Measurements from ENCODE around the gene P3H1.
A peak's percentile ranks its signal among the peaks of the same experiment; 100 is the strongest.
"Not testable (repeated sequence)": the region's sequence is repeated elsewhere in the genome, so short reads cannot be mapped to it uniquely, and the experiment has no call there.

The P3H1 gene, protein sequence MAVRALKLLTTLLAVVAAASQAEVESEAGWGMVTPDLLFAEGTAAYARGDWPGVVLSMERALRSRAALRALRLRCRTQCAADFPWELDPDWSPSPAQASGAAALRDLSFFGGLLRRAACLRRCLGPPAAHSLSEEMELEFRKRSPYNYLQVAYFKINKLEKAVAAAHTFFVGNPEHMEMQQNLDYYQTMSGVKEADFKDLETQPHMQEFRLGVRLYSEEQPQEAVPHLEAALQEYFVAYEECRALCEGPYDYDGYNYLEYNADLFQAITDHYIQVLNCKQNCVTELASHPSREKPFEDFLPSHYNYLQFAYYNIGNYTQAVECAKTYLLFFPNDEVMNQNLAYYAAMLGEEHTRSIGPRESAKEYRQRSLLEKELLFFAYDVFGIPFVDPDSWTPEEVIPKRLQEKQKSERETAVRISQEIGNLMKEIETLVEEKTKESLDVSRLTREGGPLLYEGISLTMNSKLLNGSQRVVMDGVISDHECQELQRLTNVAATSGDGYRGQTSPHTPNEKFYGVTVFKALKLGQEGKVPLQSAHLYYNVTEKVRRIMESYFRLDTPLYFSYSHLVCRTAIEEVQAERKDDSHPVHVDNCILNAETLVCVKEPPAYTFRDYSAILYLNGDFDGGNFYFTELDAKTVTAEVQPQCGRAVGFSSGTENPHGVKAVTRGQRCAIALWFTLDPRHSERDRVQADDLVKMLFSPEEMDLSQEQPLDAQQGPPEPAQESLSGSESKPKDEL

DNA sequence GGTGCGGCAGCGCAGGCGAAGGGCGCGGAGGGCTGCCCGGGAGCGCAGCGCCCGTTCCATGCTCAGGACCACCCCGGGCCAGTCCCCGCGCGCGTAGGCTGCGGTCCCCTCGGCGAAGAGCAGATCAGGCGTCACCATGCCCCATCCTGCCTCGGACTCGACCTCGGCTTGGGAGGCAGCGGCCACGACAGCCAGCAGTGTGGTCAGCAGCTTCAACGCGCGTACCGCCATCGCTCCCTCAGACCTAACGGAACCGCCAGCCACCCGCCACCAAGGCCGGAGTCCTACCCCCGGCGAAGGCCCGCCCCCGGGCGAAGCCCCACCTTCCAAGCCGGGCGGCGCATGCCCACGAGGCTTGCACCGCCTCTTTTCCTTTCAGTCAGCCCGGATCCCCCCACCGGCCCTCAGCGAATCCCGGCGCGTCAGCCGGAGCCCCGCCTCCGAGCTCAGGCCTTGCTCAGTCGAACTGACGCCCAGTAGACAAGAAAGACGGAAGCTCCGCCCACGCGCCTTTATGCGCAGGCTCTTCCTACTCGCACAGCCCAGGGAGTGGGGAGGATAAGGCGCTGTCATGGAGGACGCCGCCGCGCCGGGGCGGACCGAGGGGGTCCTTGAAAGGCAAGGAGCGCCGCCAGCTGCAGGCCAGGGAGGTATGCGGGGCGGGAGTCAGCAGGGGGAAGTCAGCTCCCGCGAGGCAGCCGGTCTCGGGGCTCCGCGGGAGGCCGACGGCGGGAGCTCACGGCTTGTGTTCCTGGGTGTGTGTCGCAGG, at the start of gene P3H1, which contains the start of gene C1orf50:
P3H1 (minus strand) TSS at position 288 of the 769 bp plus-strand sequence; CDS start at position 231, 57 bp downstream.
C1orf50 (plus strand) TSS at position 509 of the 769 bp plus-strand sequence; CDS start at position 572, 63 bp downstream.
- Histone ChIP-seq H3K36me3 (ENCODE audit: insufficient read depth) (no peaks in the 10 kb centered on the region), H3K27ac (peak within 1 kb of the TSS; percentile 51), H3K4me1 (ENCODE audit: low read depth, poor library complexity, severe bottlenecking) (peaks cover 21% of the 10 kb centered on the region), H3K9ac (peak within 1 kb of the TSS; percentile 85), H2AFZ (ENCODE audit: low read depth) (peak within 1 kb of the TSS; percentile 90), H3K27me3 (ENCODE audit: insufficient read depth, low read depth) (no peaks in the 10 kb centered on the region), H3K4me3 (IDR thresholded peaks at IDR 0.05; ENCODE audit: insufficient read depth, low read depth, low read length) (peak within 1 kb of the TSS; percentile 84), H3K4me2 (peak within 1 kb of the TSS; percentile 97), H4K20me1 (ENCODE audit: insufficient read depth) (no peaks in the 10 kb centered on the region), H3K79me2 (ENCODE audit: insufficient read depth, low read depth) (peaks cover 46% of the 10 kb centered on the region; the same call in 1 of the 2 replicates)
- TF ChIP-seq, protein P1, sequence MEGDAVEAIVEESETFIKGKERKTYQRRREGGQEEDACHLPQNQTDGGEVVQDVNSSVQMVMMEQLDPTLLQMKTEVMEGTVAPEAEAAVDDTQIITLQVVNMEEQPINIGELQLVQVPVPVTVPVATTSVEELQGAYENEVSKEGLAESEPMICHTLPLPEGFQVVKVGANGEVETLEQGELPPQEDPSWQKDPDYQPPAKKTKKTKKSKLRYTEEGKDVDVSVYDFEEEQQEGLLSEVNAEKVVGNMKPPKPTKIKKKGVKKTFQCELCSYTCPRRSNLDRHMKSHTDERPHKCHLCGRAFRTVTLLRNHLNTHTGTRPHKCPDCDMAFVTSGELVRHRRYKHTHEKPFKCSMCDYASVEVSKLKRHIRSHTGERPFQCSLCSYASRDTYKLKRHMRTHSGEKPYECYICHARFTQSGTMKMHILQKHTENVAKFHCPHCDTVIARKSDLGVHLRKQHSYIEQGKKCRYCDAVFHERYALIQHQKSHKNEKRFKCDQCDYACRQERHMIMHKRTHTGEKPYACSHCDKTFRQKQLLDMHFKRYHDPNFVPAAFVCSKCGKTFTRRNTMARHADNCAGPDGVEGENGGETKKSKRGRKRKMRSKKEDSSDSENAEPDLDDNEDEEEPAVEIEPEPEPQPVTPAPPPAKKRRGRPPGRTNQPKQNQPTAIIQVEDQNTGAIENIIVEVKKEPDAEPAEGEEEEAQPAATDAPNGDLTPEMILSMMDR (conservative IDR thresholded peaks at IDR 0.05; ENCODE audit: low read depth, low read length): no peak

DNA sequence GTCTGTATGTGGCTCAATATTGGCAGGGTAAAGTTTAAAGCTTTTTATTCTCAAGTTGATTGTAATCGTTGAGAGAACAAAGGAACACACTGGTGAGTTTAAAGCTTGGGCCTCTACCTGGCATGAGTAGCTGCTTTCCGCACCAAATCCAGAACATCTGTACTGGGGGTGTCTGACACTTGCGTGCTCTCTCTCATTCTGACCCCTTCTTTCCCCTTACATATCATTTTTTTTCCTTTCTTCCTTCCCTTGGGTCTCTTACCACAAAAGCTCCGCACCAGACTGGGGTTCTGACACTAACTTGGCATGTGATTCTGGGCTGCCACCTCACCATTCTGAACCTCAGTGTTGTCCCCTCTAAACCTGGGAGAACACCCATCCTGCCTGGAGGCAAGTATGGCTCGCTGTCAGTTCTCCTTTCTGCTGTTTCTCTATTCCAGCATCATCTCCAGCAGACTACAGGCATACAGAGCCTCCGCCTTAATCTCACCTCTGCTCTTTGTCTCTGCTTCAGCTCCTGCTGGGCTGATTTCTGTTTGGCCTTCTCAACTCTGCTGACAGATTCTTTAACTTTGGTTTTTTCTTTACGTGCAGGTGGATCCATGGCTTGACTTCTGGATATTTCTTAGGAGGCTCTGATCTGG, 49.2 kb upstream of the P3H1 start:
- TF ChIP-seq, protein P1 (conservative IDR thresholded peaks at IDR 0.05; ENCODE audit: low read depth, low read length): no peak
- H3K4me1 ChIP-seq (ENCODE audit: low read depth, poor library complexity, severe bottlenecking): peaks cover 18% of the 10 kb centered on the region
- H3K27me3 ChIP-seq (ENCODE audit: insufficient read depth, low read depth): no peaks in the 10 kb centered on the region
- peak overlapping the region; percentile 57; the same call in 1 of the 2 replicates for H3K9ac ChIP-seq
- H3K79me2 ChIP-seq (ENCODE audit: insufficient read depth, low read depth): no peaks in the 10 kb centered on the region
- H2AFZ ChIP-seq (ENCODE audit: low read depth): peak overlapping the region; percentile 95
- peak overlapping the region; percentile 79 for H3K4me3 ChIP-seq (IDR thresholded peaks at IDR 0.05; ENCODE audit: insufficient read depth, low read depth, low read length)
- H3K36me3 ChIP-seq (ENCODE audit: insufficient read depth): no peaks in the 10 kb centered on the region
- H3K4me2 ChIP-seq: peak overlapping the region; percentile 79
- H4K20me1 ChIP-seq (ENCODE audit: insufficient read depth): no peaks in the 10 kb centered on the region
- H3K27ac ChIP-seq: peak overlapping the region; percentile 39

DNA sequence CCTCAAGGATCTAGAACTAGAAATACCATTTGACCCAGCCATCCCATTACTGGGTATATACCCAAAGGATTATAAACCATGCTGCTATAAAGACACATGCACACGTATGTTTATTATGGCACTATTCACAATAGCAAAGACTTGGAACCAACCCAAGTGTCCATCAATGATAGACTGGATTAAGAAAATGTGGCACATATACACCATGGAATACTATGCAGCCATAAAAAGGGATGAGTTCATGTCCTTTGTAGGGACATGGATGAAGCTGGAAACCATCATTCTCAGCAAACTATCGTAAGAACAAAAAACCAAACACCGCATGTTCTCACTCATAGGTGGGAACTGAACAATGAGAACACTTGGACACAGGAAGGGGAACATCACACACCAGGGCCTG, 48.0 kb upstream of the P3H1 start:
- H3K4me3 ChIP-seq (IDR thresholded peaks at IDR 0.05; ENCODE audit: insufficient read depth, low read depth, low read length); H3K9ac ChIP-seq; H2AFZ ChIP-seq (ENCODE audit: low read depth); H3K27ac ChIP-seq; H3K4me2 ChIP-seq; H3K79me2 ChIP-seq (ENCODE audit: insufficient read depth, low read depth); H3K27me3 ChIP-seq (ENCODE audit: insufficient read depth, low read depth); H4K20me1 ChIP-seq (ENCODE audit: insufficient read depth); H3K36me3 ChIP-seq (ENCODE audit: insufficient read depth): not testable (repeated sequence)
- peaks cover 18% of the 10 kb centered on the region for H3K4me1 ChIP-seq (ENCODE audit: low read depth, poor library complexity, severe bottlenecking)

DNA sequence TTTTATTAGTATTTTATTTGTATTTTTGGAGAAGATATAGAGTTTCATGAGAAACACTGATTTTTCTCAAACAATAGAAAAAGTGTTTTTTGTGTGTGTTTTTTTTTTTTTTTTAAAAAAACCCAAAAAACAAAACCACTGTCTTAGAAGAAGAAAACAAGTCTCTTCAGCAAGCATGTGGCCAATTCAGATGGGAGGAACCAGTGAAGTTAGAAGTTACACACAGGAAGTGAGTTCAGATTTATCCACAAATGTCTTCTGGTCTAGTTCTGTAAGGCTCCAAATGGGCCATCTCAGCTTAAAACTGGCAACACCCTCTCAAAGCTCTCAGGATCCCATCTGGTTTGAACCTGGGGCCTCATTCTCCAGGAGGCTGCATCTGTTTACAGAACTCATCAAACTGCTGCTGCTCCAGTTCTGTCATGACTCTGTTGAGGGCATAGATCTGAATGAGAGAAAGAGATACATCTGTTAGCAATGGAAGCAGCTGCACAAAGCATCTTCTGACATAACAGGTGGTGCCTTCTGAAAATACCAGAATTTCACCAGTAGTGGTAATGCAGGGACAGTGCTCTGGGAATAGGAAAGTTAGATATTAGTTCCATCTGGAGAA, 40.3 kb upstream of the P3H1 start:
- Histone ChIP-seq H3K27me3 (ENCODE audit: insufficient read depth, low read depth) (no peaks in the 10 kb centered on the region), H3K27ac (no peak overlapping the region), H4K20me1 (ENCODE audit: insufficient read depth) (no peaks in the 10 kb centered on the region), H2AFZ (ENCODE audit: low read depth) (no peak overlapping the region), H3K4me3 (IDR thresholded peaks at IDR 0.05; ENCODE audit: insufficient read depth, low read depth, low read length) (no peak overlapping the region), H3K4me1 (ENCODE audit: low read depth, poor library complexity, severe bottlenecking) (no peaks in the 10 kb centered on the region), H3K79me2 (ENCODE audit: insufficient read depth, low read depth) (no peaks in the 10 kb centered on the region), H3K9ac (no peak overlapping the region), H3K4me2 (no peak overlapping the region), H3K36me3 (ENCODE audit: insufficient read depth) (no peaks in the 10 kb centered on the region)
- TF ChIP-seq, protein P1 (conservative IDR thresholded peaks at IDR 0.05; ENCODE audit: low read depth, low read length): no peak

Measured in KMS-11 (cell line).